ENCODE results near the gene CADPS2. TPM values are rescaled to one million over a fixed set of nuclear protein-coding genes. Genes with fewer than 3 reads are reported as not detected.

Gene CADPS2
- total and polyA plus RNA-seq, 2 of the 4 experiments (the other 2 are of a cell fraction), result 0.10 to 0.54 TPM

DNA sequence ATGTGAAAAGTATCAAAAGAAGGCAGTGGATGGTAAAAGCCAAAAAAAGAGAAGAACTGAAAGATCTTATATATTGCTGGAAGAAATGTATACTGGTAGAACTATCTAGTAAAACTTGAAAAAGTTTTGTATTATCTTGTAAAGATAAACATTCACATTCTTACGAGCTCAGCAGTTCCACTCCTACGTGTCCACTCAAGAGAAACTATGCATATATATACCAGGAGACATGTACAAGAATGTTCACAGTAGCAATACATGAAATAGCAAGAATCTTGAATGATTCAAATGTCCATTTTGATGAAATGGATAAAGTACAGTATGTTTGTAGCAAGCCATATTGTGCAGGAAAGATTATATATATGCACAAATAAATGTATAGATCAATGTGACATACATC, 342.4 kb downstream of the CADPS2 start:
- BruUV-seq (replicated peaks), result no TSS peak
- TF ChIP-seq POLR2A (IDR thresholded peaks at IDR 0.05; ENCODE audit: low read depth, low read length), result no peak
- no peak for TF ChIP-seq NFE2L2 (IDR thresholded peaks at IDR 0.05; ENCODE audit: low read depth, low read length)
- no peak for TF ChIP-seq SMC3 (IDR thresholded peaks at IDR 0.05; ENCODE audit: low read depth, low read length)
- no peak for TF ChIP-seq MAZ (IDR thresholded peaks at IDR 0.05; ENCODE audit: borderline replicate concordance, low read depth, low read length)
- no peak for TF ChIP-seq ELK1 (IDR thresholded peaks at IDR 0.05; ENCODE audit: borderline replicate concordance, low read depth, low read length)
- TF ChIP-seq, protein P1, sequence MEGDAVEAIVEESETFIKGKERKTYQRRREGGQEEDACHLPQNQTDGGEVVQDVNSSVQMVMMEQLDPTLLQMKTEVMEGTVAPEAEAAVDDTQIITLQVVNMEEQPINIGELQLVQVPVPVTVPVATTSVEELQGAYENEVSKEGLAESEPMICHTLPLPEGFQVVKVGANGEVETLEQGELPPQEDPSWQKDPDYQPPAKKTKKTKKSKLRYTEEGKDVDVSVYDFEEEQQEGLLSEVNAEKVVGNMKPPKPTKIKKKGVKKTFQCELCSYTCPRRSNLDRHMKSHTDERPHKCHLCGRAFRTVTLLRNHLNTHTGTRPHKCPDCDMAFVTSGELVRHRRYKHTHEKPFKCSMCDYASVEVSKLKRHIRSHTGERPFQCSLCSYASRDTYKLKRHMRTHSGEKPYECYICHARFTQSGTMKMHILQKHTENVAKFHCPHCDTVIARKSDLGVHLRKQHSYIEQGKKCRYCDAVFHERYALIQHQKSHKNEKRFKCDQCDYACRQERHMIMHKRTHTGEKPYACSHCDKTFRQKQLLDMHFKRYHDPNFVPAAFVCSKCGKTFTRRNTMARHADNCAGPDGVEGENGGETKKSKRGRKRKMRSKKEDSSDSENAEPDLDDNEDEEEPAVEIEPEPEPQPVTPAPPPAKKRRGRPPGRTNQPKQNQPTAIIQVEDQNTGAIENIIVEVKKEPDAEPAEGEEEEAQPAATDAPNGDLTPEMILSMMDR (conservative IDR thresholded peaks at IDR 0.05; ENCODE audit: low read depth, low read length), result no peak
- no peak for TF ChIP-seq BHLHE40 (IDR thresholded peaks at IDR 0.05; ENCODE audit: low read depth, low read length)
- TF ChIP-seq FOS (IDR thresholded peaks at IDR 0.05; ENCODE audit: low read depth, low read length), result no peak
- TF ChIP-seq RAD21 (IDR thresholded peaks at IDR 0.05; ENCODE audit: low read length), result no peak
- no peak for TF ChIP-seq RCOR1 (IDR thresholded peaks at IDR 0.05; ENCODE audit: insufficient replicate concordance, low read length)
- TF ChIP-seq CHD1 (IDR thresholded peaks at IDR 0.05; ENCODE audit: low read depth, low read length), result no peak
- no peak overlapping the region for H2BK5ac ChIP-seq (ENCODE audit: low read depth, low read length, poor library complexity, severe bottlenecking)

More for the DNA sequence above, 342.4 kb downstream of the CADPS2 start:
- H3K18ac ChIP-seq (ENCODE audit: low read depth, low read length), result no peak overlapping the region
- no peak for ATAC-seq (ENCODE audit: low read depth)
- H3K23ac ChIP-seq (ENCODE audit: low read depth, low read length), result no peak overlapping the region
- dilution Hi-C loops (cut with HindIII; ENCODE audit: low sequenced_read_pairs, unreplicated experiment), result no loop called here
- no peak overlapping the region for H4K91ac ChIP-seq (ENCODE audit: insufficient read depth, low read depth, low read length)
- H2AFZ ChIP-seq (replicated peaks; ENCODE audit: low read length, poor library complexity), result no peak overlapping the region
- no CpG with 5 or more reads among the region's 2 CpGs for WGBS, 2 experiments (ENCODE audit: extremely low coverage in 2 of 2, insufficient read length in 1 of 2)
- ChIA-PET CTCF (no interaction called here), POLR2A (ENCODE audit: unreplicated experiment) (no interaction called here)
- no peak overlapping the region for H3K14ac ChIP-seq (replicated peaks; ENCODE audit: low read depth, low read length)
- intact Hi-C loops (cut with micrococcal nuclease), result no loop called here
- H3K56ac ChIP-seq (ENCODE audit: extremely low read depth, insufficient read depth, low read length), result no peak overlapping the region
- H3K9ac ChIP-seq (ENCODE audit: low read depth, low read length), result no peak overlapping the region
- no peak overlapping the region for H4K5ac ChIP-seq (ENCODE audit: low read depth, low read length)
- no peak overlapping the region for H4K8ac ChIP-seq (ENCODE audit: low read depth in 2 of 2, low read length in 2 of 2)
- no peak overlapping the region for H2AK9ac ChIP-seq (replicated peaks; ENCODE audit: low read depth, low read length, poor library complexity)
- H3K79me1 ChIP-seq (ENCODE audit: low read depth in 1 of 2, low read length in 2 of 2), result no peaks in the 10 kb centered on the region
- DNase-seq, result no peak
- no peaks in the 10 kb centered on the region for H3K9me1 ChIP-seq (ENCODE audit: insufficient read depth, low read length)
- H4K20me1 ChIP-seq (ENCODE audit: insufficient read depth, low read length), result no peaks in the 10 kb centered on the region
- H3K9me3 ChIP-seq (ENCODE audit: control insufficient read depth, insufficient read depth, low read length), result no peaks in the 10 kb centered on the region
- no peaks in the 10 kb centered on the region for H3K36me3 ChIP-seq (ENCODE audit: control insufficient read depth, insufficient read depth, low read length)
- H2BK15ac ChIP-seq (ENCODE audit: low read depth, low read length), result no peak overlapping the region
- H2AK5ac ChIP-seq (ENCODE audit: low read depth, low read length), result no peak overlapping the region
- H2BK120ac ChIP-seq (ENCODE audit: low read depth, low read length), result no peak overlapping the region
- H3K27ac ChIP-seq (ENCODE audit: insufficient read depth, low read length), result no peak overlapping the region
- no peak overlapping the region for H2BK20ac ChIP-seq (ENCODE audit: low read depth, low read length)
- no peak overlapping the region for H3K4me2 ChIP-seq (ENCODE audit: low read depth, low read length)
- no peak overlapping the region for H3K4ac ChIP-seq (ENCODE audit: low read depth, low read length)
- no peaks in the 10 kb centered on the region for H3K4me1 ChIP-seq (ENCODE audit: control insufficient read depth, insufficient read depth, low read length)
- in situ Hi-C loops (cut with MboI; ENCODE audit: low sequenced_read_pairs), result loop anchor here (25.0 kb wide), 1 partner anchor 332 kb away; no protein-coding TSS in a partner anchor
- H3K4me3 ChIP-seq (ENCODE audit: insufficient read depth, low read depth, low read length), result no peak overlapping the region
- H3K27me3 ChIP-seq (ENCODE audit: control insufficient read depth, insufficient read depth, low read length), result no peaks in the 10 kb centered on the region
